ENCODE data around the gene RBP3.

- TF ChIP-seq CTCF (IDR thresholded peaks at IDR 0.05) (no peak), REST (IDR thresholded peaks at IDR 0.05; ENCODE audit: insufficient read depth in 1 of 2, low read depth in 2 of 2, low read length in 1 of 2) (no peak)
Observed at GRCh38 chr10:47388879-47389278, 40.7 kb downstream of the RBP3 start.
